ENCODE measurements around the gene ADAMTS10.
"Not testable (repeated sequence)": the region's sequence is repeated elsewhere in the genome, so short reads cannot be mapped to it uniquely, and the experiment has no call there.

ADAMTS10 gene

GRCh38 chr19:8566855-8567254, 43.7 kb downstream of the ADAMTS10 start:
- Histone ChIP-seq H3K36me3 (ENCODE audit: insufficient read depth, low read length) (no peaks in the 10 kb centered on the region), H3K4me1 (ENCODE audit: insufficient read depth, low read length) (peaks cover 28% of the 10 kb centered on the region), H3K9me3 (ENCODE audit: insufficient read depth, low read length, severe bottlenecking) (no peaks in the 10 kb centered on the region), H3K79me2 (ENCODE audit: insufficient read depth, low read length) (no peaks in the 10 kb centered on the region), H3K4me2 (ENCODE audit: insufficient read depth, low read length) (no peak overlapping the region), H3K4me3 (ENCODE audit: low read depth in 1 of 2, low read length in 2 of 2) (no peak overlapping the region), H3K9ac (ENCODE audit: low read depth, low read length) (no peak overlapping the region), H2AFZ (ENCODE audit: low read depth, low read length) (no peak overlapping the region), H3K27me3 (ENCODE audit: insufficient read depth, low read length, poor library complexity) (no peaks in the 10 kb centered on the region), H4K20me1 (ENCODE audit: insufficient read depth, low read length) (no peaks in the 10 kb centered on the region), H3K27ac (ENCODE audit: low read length) (no peak overlapping the region)
- TF ChIP-seq CTCF (IDR thresholded peaks at IDR 0.05; ENCODE audit: borderline replicate concordance, extremely low read depth, low read length, poor library complexity, severe bottlenecking) = no peak
- TF ChIP-seq EZH2 (IDR thresholded peaks at IDR 0.05; ENCODE audit: borderline replicate concordance, low read depth, low read length, severe bottlenecking) = no peak
- no peak for ATAC-seq (ENCODE audit: insufficient read depth, low read depth)
- DNase-seq = no peak

GRCh38 chr19:8564866-8565265, 45.6 kb downstream of the ADAMTS10 start:
- ATAC-seq (ENCODE audit: insufficient read depth, low read depth); H3K36me3 ChIP-seq (ENCODE audit: insufficient read depth, low read length); H3K9ac ChIP-seq (ENCODE audit: low read depth, low read length); H3K9me3 ChIP-seq (ENCODE audit: insufficient read depth, low read length, severe bottlenecking); H3K4me3 ChIP-seq (ENCODE audit: low read depth in 1 of 2, low read length in 2 of 2); H2AFZ ChIP-seq (ENCODE audit: low read depth, low read length); H3K79me2 ChIP-seq (ENCODE audit: insufficient read depth, low read length); DNase-seq; H3K27ac ChIP-seq (ENCODE audit: low read length); H4K20me1 ChIP-seq (ENCODE audit: insufficient read depth, low read length); H3K4me2 ChIP-seq (ENCODE audit: insufficient read depth, low read length); H3K27me3 ChIP-seq (ENCODE audit: insufficient read depth, low read length, poor library complexity): not testable (repeated sequence)
- peaks cover 12% of the 10 kb centered on the region for H3K4me1 ChIP-seq (ENCODE audit: insufficient read depth, low read length)

- Histone ChIP-seq H3K9ac (ENCODE audit: low read depth, low read length) (no peak overlapping the region), H2AFZ (ENCODE audit: low read depth, low read length) (no peak overlapping the region), H4K20me1 (ENCODE audit: insufficient read depth, low read length) (no peaks in the 10 kb centered on the region), H3K9me3 (ENCODE audit: insufficient read depth, low read length, severe bottlenecking) (no peaks in the 10 kb centered on the region), H3K4me2 (ENCODE audit: insufficient read depth, low read length) (no peak overlapping the region), H3K27me3 (ENCODE audit: insufficient read depth, low read length, poor library complexity) (no peaks in the 10 kb centered on the region), H3K4me3 (ENCODE audit: low read depth in 1 of 2, low read length in 2 of 2) (no peak overlapping the region), H3K27ac (ENCODE audit: low read length) (no peak overlapping the region), H3K36me3 (ENCODE audit: insufficient read depth, low read length) (no peaks in the 10 kb centered on the region), H3K4me1 (ENCODE audit: insufficient read depth, low read length) (no peaks in the 10 kb centered on the region), H3K79me2 (ENCODE audit: insufficient read depth, low read length) (no peaks in the 10 kb centered on the region)
- TF ChIP-seq CTCF (IDR thresholded peaks at IDR 0.05; ENCODE audit: borderline replicate concordance, extremely low read depth, low read length, poor library complexity, severe bottlenecking) = no peak
- no peak for TF ChIP-seq EZH2 (IDR thresholded peaks at IDR 0.05; ENCODE audit: borderline replicate concordance, low read depth, low read length, severe bottlenecking)
- no peak for ATAC-seq (ENCODE audit: insufficient read depth, low read depth)
- no peak for DNase-seq
Measured at GRCh38 chr19:8561075-8561764, 49.3 kb downstream of the ADAMTS10 start.

- ATAC-seq (ENCODE audit: insufficient read depth, low read depth) = no peak
- H3K4me3 ChIP-seq (ENCODE audit: low read depth in 1 of 2, low read length in 2 of 2) = no peak overlapping the region
- no peak overlapping the region for H2AFZ ChIP-seq (ENCODE audit: low read depth, low read length)
- no peaks in the 10 kb centered on the region for H4K20me1 ChIP-seq (ENCODE audit: insufficient read depth, low read length)
- no peaks in the 10 kb centered on the region for H3K27me3 ChIP-seq (ENCODE audit: insufficient read depth, low read length, poor library complexity)
- H3K4me1 ChIP-seq (ENCODE audit: insufficient read depth, low read length) = no peaks in the 10 kb centered on the region
- no peaks in the 10 kb centered on the region for H3K79me2 ChIP-seq (ENCODE audit: insufficient read depth, low read length)
- no peak overlapping the region for H3K27ac ChIP-seq (ENCODE audit: low read length)
- DNase-seq = no peak
- TF ChIP-seq CTCF (IDR thresholded peaks at IDR 0.05; ENCODE audit: borderline replicate concordance, extremely low read depth, low read length, poor library complexity, severe bottlenecking) (no peak), EZH2 (IDR thresholded peaks at IDR 0.05; ENCODE audit: borderline replicate concordance, low read depth, low read length, severe bottlenecking) (no peak)
- no peak overlapping the region for H3K9ac ChIP-seq (ENCODE audit: low read depth, low read length)
- no peaks in the 10 kb centered on the region for H3K9me3 ChIP-seq (ENCODE audit: insufficient read depth, low read length, severe bottlenecking)
- no peak overlapping the region for H3K4me2 ChIP-seq (ENCODE audit: insufficient read depth, low read length)
- no peaks in the 10 kb centered on the region for H3K36me3 ChIP-seq (ENCODE audit: insufficient read depth, low read length)
Measured at GRCh38 chr19:8558325-8558724, 52.2 kb downstream of the ADAMTS10 start.

Data from DND-41 (cell line).